ENCODE measurements around the gene MATR3.
"Not testable (repeated sequence)": the region's sequence is repeated elsewhere in the genome, so short reads cannot be mapped to it uniquely, and the experiment has no call there.

The MATR3 gene

DNA sequence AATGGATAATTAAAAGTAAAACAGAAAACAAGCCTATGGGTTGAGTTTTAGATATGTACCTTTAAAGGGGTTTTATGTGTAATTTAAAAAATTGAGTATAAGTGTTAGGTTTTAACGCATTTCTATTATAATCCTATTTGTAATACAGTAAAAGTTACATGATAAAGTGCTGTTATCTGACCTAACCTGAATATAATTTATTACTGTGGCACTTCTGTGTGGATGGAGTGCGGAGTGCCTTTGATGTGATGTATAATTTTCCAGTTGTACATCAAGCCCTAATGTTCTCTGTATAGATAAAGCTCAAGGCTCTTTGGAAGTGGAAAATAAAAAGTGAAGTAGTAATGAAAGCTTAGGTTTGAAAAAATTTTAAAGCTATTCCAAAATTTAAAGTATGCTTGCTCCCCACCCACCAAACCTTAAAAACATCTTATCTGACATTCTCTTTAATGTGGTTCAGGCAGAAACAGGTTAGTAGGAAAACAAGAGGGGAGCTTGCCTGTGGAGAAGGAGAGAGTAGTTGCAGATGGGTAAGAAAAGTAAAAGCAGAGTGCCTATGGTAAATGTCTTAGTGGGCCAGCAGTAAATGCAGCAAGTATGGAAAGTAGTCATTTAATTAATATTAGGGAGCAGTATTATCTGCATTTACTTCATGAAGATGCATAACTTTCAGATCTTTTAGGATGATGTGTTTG, 4.0 kb downstream of the MATR3 start:
- no peak for DNase-seq (ENCODE audit: low spot score)

DNA sequence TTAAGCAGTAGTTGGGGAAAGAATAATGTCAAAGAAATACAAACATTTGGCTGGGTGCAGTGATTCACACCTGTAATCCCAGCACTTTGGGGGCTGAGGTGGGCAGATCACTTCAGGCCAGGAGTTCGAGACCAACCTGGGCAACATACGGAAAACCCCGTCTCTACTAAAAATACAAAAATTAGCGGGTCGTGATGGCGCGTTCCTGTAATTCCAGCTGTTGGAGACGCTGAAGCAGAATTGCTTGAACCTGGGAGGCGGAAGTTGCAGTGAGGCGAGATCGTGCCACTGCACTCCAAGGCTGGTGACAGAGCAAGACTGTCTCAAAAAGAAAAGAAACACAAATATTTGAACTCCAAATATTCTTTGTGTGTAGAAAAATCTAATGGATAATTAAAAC, 4.7 kb downstream of the MATR3 start:
- DNase-seq (ENCODE audit: low spot score) = no peak

DNA sequence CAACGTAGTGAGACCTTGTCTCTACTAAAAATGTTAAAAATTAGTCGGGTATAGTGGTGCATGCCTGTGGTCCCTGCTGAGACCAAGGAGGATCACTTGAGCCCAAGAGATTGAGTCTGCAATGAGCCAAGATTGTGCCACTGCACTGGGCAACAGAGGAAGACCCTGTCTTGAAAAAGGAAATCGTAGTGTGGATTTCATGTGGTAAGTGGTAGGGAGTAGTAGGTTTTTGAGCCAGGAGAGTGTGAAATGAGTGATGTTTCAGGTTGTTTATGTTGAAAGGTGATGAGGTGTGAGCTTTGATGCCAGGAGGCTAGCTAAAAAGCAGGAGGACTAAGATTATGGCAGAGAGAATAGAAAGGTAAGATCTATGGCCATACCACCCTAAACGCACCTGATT, 5.9 kb downstream of the MATR3 start:
- no peak for DNase-seq (ENCODE audit: low spot score)

GRCh38 chr5:139301808-139302499, 8.4 kb downstream of the MATR3 start:
- peak; percentile 21 for DNase-seq (ENCODE audit: low spot score)

GRCh38 chr5:139304391-139305324, 11.1 kb downstream of the MATR3 start:
- no peak for DNase-seq (ENCODE audit: low spot score)

DNA sequence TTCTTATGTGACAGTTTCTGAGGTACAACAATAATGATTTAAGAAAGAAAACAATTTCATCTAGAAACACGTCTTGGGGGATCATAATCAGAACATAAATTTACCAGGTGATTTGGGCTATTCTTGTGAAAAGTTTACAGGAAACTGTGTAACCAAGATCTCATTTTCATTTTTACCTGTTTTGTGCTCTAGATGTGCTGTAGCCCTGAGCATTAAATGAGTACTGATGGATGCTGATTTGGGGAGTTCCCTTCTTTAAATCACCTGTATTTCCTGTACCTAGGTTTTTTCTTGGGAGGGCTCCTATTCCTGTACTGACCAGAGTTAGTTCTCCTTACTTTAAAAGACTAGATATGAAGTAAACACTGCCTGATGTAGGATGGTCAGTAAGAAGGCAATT, 12.7 kb downstream of the MATR3 start:
- DNase-seq (ENCODE audit: low spot score) = no peak

GRCh38 chr5:139306628-139307379, 13.3 kb downstream of the MATR3 start:
- DNase-seq (ENCODE audit: low spot score) = no peak

- DNase-seq (ENCODE audit: low spot score) = no peak
Measured at GRCh38 chr5:139308797-139309196, 15.3 kb downstream of the MATR3 start.

- DNase-seq (ENCODE audit: low spot score) = not testable (repeated sequence)
Measured at GRCh38 chr5:139310715-139311186, 17.2 kb downstream of the MATR3 start.

- DNase-seq (ENCODE audit: low spot score) = no peak
Measured at GRCh38 chr5:139312075-139312474, 18.5 kb downstream of the MATR3 start.

DNA sequence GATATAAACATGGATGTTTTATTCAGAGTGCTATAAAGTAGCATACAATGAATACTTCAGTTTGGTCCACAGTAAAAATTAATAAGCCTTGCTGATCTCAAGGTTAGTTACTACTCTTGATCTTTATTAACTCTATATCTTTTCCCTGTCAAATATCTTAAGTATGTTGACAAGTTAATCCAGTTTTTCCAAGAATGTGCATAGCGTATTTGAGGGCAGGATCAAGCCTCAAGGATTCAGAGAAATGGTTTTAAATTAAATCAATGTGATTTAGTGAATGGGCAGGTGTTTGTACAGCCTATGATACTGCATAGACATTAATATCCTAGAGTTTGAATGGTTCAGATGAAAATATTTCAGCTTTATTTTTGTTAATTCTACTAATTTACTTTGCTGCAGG, 20.7 kb downstream of the MATR3 start:
- DNase-seq (ENCODE audit: low spot score) = no peak

GRCh38 chr5:139315056-139315615, 21.6 kb downstream of the MATR3 start:
- DNase-seq (ENCODE audit: low spot score) = no peak

DNA sequence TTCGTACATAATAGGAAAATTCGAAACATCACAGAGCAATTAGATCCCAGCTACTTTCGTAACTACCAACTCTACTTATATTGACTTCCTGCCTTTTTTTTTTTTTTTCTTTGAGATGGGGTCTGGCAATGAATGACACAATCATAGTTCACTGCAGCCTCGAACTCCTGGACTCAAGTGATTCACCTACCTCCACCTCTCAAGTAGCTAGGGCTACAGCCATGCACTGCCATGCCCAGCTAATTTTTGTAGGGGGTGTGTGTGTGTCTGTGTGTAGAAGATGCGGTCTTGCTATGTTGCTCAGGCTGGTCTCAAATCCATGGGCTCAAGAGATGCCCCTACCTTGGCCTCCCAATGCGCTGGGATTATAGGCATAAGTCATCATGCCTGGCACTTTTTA, 42.3 kb downstream of the MATR3 start:
- DNase-seq (ENCODE audit: low spot score) = no peak

GRCh38 chr5:139340051-139340450, 46.5 kb downstream of the MATR3 start:
- no peak for DNase-seq (ENCODE audit: low spot score)

- no peak for DNase-seq (ENCODE audit: low spot score)
Measured at GRCh38 chr5:139341187-139341688, 47.7 kb downstream of the MATR3 start.

DNA sequence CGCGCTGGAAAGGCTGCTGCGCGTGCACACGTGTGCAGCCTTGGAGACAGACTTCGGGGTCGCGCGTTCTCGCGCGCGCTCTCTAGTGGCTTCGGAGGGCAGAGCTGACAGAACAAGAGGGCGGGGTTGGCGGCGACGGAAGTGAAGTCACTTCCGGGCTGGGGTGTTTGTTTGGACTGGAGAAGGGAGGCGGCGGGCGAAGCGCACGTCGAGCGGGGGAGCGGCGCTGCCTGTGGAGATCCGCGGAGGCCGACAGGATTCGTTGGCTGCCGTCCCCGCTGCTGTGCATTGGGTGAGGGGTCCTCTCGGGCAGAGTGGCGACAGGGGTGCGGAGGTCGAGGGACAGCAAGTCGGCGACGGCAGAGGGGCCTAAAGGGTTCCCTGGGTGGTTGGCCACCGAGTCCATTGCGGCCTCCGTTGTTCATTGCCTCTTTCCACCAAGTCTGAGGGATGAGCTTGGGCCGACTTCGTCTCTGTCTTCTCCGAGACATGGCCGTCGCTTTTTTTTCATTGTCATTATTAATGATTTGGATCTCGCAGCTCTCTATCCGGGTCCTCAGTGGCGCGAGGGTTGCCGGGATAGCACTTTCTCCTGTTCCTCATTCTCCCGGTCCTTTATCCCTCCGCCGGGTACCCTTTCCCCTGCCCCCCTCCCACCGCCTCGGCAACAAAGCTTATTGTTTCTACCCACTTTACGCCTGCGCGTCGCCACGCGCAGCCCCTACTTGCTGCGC, 48.3 kb downstream of the MATR3 start, which contains the start of gene PAIP2:
TSS of gene PAIP2 (plus strand) at position 166 of the 734 bp plus-strand sequence. CDS start 21,931 bp downstream, outside the sequence.
- peak; percentile 96 for DNase-seq (ENCODE audit: low spot score)

GRCh38 chr5:139342423-139342723, 48.8 kb downstream of the MATR3 start:
- DNase-seq (ENCODE audit: low spot score) = peak; percentile 83

DNA sequence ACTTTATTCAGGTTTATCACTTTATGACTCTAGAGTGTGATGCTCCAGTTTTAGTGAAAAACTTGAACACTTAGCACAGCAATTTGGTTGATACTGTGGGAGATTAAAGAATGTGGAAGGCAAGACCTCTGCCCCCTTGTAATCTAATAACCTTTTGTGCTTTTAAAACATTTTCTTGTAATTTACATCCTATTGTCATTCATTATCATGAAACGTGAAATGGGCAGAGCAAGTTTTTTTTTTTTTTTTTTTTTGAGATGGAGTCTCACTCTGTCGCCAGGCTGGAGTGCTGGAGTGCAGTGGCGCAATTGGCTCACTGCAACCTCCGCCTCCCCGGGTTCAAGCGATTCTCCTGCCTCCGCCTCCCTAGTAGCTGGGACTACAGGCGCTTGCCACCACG, 49.9 kb downstream of the MATR3 start:
- no peak for DNase-seq (ENCODE audit: low spot score)

DNA sequence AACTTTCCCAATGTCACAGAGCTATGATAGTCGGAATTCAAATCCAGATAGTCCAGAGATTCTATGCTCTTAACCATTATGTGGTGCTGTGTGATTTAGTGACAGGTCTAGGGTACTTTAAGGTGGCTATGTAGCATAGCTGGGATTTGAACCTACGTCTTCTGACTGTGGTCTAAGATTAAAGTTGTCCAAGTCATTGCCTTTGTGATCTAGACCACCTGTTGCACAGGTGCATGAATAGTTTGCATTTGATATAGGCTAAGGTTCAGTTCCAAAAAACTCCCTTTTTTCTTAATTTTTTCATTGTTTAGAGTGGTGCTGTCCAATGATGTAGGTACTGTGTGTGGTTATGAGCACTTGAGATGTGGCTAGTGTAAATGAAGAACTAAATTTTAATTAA, 50.6 kb downstream of the MATR3 start:
- DNase-seq (ENCODE audit: low spot score) = no peak

DNA sequence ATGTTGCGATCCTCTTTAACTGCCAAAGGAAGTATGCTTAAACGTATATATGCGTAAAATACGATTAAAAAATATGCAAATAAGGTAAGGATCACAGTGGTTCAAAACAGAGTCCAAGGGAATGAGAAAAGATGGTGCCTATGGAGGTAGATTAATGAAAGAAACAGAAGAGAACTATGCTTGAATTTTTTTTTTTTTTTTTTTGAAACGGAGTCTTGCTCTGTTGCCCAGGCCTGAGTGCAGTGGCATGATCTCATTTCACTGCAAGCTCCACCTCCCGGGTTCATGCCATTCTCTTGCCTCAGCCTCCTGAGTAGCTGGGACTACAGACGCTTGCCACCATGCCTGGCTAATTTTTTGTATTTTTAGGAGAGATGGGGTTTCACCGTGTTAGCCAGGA, 51.9 kb downstream of the MATR3 start:
- not testable (repeated sequence) for DNase-seq (ENCODE audit: low spot score)

- DNase-seq (ENCODE audit: low spot score) = not testable (repeated sequence)
Measured at GRCh38 chr5:139347863-139348262, 54.3 kb downstream of the MATR3 start.

All from CD4-positive, alpha-beta T cell treated with Interleukin-15 for 4 hours (primary cell).